HG02973 (cell line): ENCODE data around the gene SLC22A12.

Experiments used
- ATAC-seq: cut with Tn5 transposase; IDR thresholded peaks from one replicate; pipeline ENCODE4 v1.9.1; 2021; ENCODE audit warnings: moderate library complexity; ENCODE audit not compliant: unreplicated experiment

SLC22A12 gene

GRCh38 chr11:64621283-64622019 is 30.4 kb downstream of the SLC22A12 start:
- ATAC-seq: no peak

GRCh38 chr11:64622681-64623080 is 31.7 kb downstream of the SLC22A12 start:
- no peak for ATAC-seq

- ATAC-seq: no peak
These were observed 34.0 kb downstream of the SLC22A12 start for GRCh38 chr11:64624883-64625481.

GRCh38 chr11:64626637-64627036 is 35.6 kb downstream of the SLC22A12 start:
- ATAC-seq: no peak

- ATAC-seq: no peak
These were observed 36.4 kb downstream of the SLC22A12 start for GRCh38 chr11:64627371-64627770.

GRCh38 chr11:64628596-64628995 is 37.6 kb downstream of the SLC22A12 start:
- ATAC-seq: no peak

GRCh38 chr11:64629103-64629502 is 38.1 kb downstream of the SLC22A12 start:
- no peak for ATAC-seq

- no peak for ATAC-seq
These were observed 39.0 kb downstream of the SLC22A12 start for GRCh38 chr11:64629796-64630562.

- ATAC-seq: no peak
These were observed 40.7 kb downstream of the SLC22A12 start for GRCh38 chr11:64631675-64632074.

- ATAC-seq: no peak
These were observed 41.2 kb downstream of the SLC22A12 start for GRCh38 chr11:64632237-64632636.

GRCh38 chr11:64632654-64633053 is 41.6 kb downstream of the SLC22A12 start:
- no peak for ATAC-seq

- ATAC-seq: no peak
These were observed 42.6 kb downstream of the SLC22A12 start for GRCh38 chr11:64633555-64634159.

GRCh38 chr11:64637334-64638017 is 46.5 kb downstream of the SLC22A12 start:
- ATAC-seq: no peak

GRCh38 chr11:64638018-64638665 is 47.1 kb downstream of the SLC22A12 start:
- no peak for ATAC-seq

- ATAC-seq: no peak
These were observed 47.8 kb downstream of the SLC22A12 start for GRCh38 chr11:64638829-64639228.

- ATAC-seq: no peak
These were observed 48.9 kb downstream of the SLC22A12 start for GRCh38 chr11:64639885-64640284.

GRCh38 chr11:64641596-64642417 is 50.8 kb downstream of the SLC22A12 start:
- ATAC-seq: no peak

GRCh38 chr11:64642418-64642735 is 51.4 kb downstream of the SLC22A12 start:
- no peak for ATAC-seq

GRCh38 chr11:64642871-64643255 is 51.8 kb downstream of the SLC22A12 start:
- ATAC-seq: no peak
